Neural progenitor cell (in vitro differentiated cells): ENCODE results near the gene TSPAN12. TPM values are rescaled to one million over a fixed set of nuclear protein-coding genes. Genes with fewer than 3 reads are reported as not detected.

Experiments used
- DNase-seq: peaks from one replicate; pipeline ENCODE4 v3.0.0-alpha.2; 2016; ENCODE audit warnings: low spot score
- H2AFZ ChIP-seq: fragments of 200-600 bp; sonication (generic); replicated peaks from 2 replicates; pipeline ENCODE4 v1.6.1; 2016; ENCODE audit warnings: antibody characterized with exemption
- H3F3A ChIP-seq: fragments of 200-600 bp; sonication (generic); 2 replicates; pipeline ENCODE4 v1.6.1; 2016; ENCODE audit warnings: antibody characterized with exemption, low read depth
- H3K27ac ChIP-seq: fragments of 200-600 bp; sonication (generic); 2 replicates; pipeline ENCODE4 v1.5.1; 2016; ENCODE audit warnings: mild to moderate bottlenecking
- H3K27me3 ChIP-seq: fragments of 200-600 bp; sonication (generic); 2 replicates; pipeline ENCODE4 v1.6.1; 2016; ENCODE audit warnings: mild to moderate bottlenecking, moderate library complexity
- H3K36me3 ChIP-seq: fragments of 200-600 bp; sonication (generic); 2 replicates; pipeline ENCODE4 v1.5.1; 2016
- H3K4me1 ChIP-seq: fragments of 200-600 bp; sonication (generic); 2 replicates; pipeline ENCODE4 v1.6.1; 2016; ENCODE audit warnings: mixed run types
- H3K4me2 ChIP-seq: fragments of 200-600 bp; sonication (generic); 2 replicates; pipeline ENCODE4 v1.6.1; 2016
- H3K4me3 ChIP-seq: fragments of 200-600 bp; sonication (generic); 2 replicates; pipeline ENCODE4 v1.5.1; 2016
- H3K79me2 ChIP-seq: fragments of 200-600 bp; sonication (generic); 2 replicates; pipeline ENCODE4 v1.6.1; 2016; ENCODE audit warnings: low read depth
- H3K9ac ChIP-seq: fragments of 200-600 bp; sonication (generic); 2 replicates; pipeline ENCODE4 v1.6.1; 2016
- H3K9me3 ChIP-seq: fragments of 200-600 bp; sonication (generic); 2 replicates; pipeline ENCODE4 v1.5.1; 2016; ENCODE audit warnings: low read depth
- H4K20me1 ChIP-seq: fragments of 200-600 bp; sonication (generic); 2 replicates; pipeline ENCODE4 v1.6.1; 2016; ENCODE audit warnings: low read depth
- H3K27ac Mint-ChIP-seq: 3 replicates; pipeline ENCODE4 v1.8.0; 2021; ENCODE audit warnings: mixed read lengths
- H3K27me3 Mint-ChIP-seq: 2 replicates; pipeline ENCODE4 v1.8.0; 2022; ENCODE audit warnings: low read depth, mild to moderate bottlenecking, inconsistent platforms, moderate library complexity, mixed read lengths; ENCODE audit not compliant: insufficient read depth
- H3K36me3 Mint-ChIP-seq: 3 replicates; pipeline ENCODE4 v1.8.0; 2021; ENCODE audit warnings: mixed read lengths
- H3K4me1 Mint-ChIP-seq: 3 replicates; pipeline ENCODE4 v1.8.0; 2021; ENCODE audit warnings: mixed read lengths
- H3K4me3 Mint-ChIP-seq: 3 replicates; pipeline ENCODE4 v1.8.0; 2021; ENCODE audit warnings: mild to moderate bottlenecking, moderate library complexity, mixed read lengths
- H3K9me3 Mint-ChIP-seq: 3 replicates; pipeline ENCODE4 v1.8.0; 2020; ENCODE audit warnings: mixed read lengths
- CTCF ChIP-seq: fragments of 200-600 bp; sonication (generic); IDR thresholded peaks from 2 replicates; pipeline ENCODE4 v1.5.1; 2017; ENCODE audit warnings: antibody characterized with exemption, mild to moderate bottlenecking
- EZH2 ChIP-seq: fragments of 200-600 bp; sonication (generic); IDR thresholded peaks from 2 replicates; pipeline ENCODE4 v1.6.1; 2017; ENCODE audit warnings: antibody characterized with exemption, mild to moderate bottlenecking, moderate library complexity
- EZH2phosphoT487 ChIP-seq: fragments of 200-600 bp; sonication (generic); IDR thresholded peaks from 2 replicates; pipeline ENCODE4 v1.6.1; 2017; ENCODE audit warnings: antibody characterized with exemption
- total RNA-seq: library from RNA; depleted of rRNA; stranded (reverse); fragments of >200 nt; gene quantifications from 2 replicates; pipeline ENCODE4 v1.2.3, GENCODE V29; 2015; ENCODE audit warnings: low replicate concordance

The TSPAN12 gene
- total RNA-seq, 1 donor from 2014 or later = 26.7 TPM

- DNase-seq = no peak
- H3K27me3 ChIP-seq = no peaks in the 10 kb centered on the region
- Mint-ChIP-seq H3K4me3 (no peak overlapping the region), H3K27ac (no peak overlapping the region), H3K27me3 (peaks cover 2% of the 10 kb centered on the region), H3K36me3 (no peaks in the 10 kb centered on the region), H3K4me1 (no peaks in the 10 kb centered on the region), H3K9me3 (no peaks in the 10 kb centered on the region)
- H3K79me2 ChIP-seq = no peaks in the 10 kb centered on the region
- H3K4me3 ChIP-seq = no peak overlapping the region
- H3K4me2 ChIP-seq = no peak overlapping the region
- peak overlapping the region; percentile 29 for H2AFZ ChIP-seq
- H3F3A ChIP-seq = no peaks in the 10 kb centered on the region
- H3K4me1 ChIP-seq = no peaks in the 10 kb centered on the region
- H3K9me3 ChIP-seq = no peaks in the 10 kb centered on the region
- no peaks in the 10 kb centered on the region for H3K36me3 ChIP-seq
- no peaks in the 10 kb centered on the region for H4K20me1 ChIP-seq
- TF ChIP-seq EZH2phosphoT487 = no peak
- TF ChIP-seq EZH2 = no peak
- H3K9ac ChIP-seq = no peak overlapping the region
- no peak overlapping the region for H3K27ac ChIP-seq
Measured at GRCh38 chr7:120760050-120760449, 97.9 kb downstream of the TSPAN12 start.

- Histone ChIP-seq H3K4me2 (peak overlapping the region; percentile 78), H3K9me3 (no peaks in the 10 kb centered on the region), H3K9ac (no peak overlapping the region), H3K27ac (no peak overlapping the region), H3K36me3 (no peaks in the 10 kb centered on the region), H4K20me1 (no peaks in the 10 kb centered on the region), H3K27me3 (no peaks in the 10 kb centered on the region), H3K79me2 (no peaks in the 10 kb centered on the region), H3K4me3 (no peak overlapping the region), H2AFZ (peak overlapping the region; percentile 63), H3K4me1 (peaks cover 56% of the 10 kb centered on the region), H3F3A (peaks cover 12% of the 10 kb centered on the region)
- Mint-ChIP-seq H3K4me3 (no peak overlapping the region), H3K27ac (peak overlapping the region; percentile 25), H3K36me3 (no peaks in the 10 kb centered on the region), H3K27me3 (no peaks in the 10 kb centered on the region), H3K9me3 (no peaks in the 10 kb centered on the region), H3K4me1 (peaks cover 31% of the 10 kb centered on the region)
- TF ChIP-seq EZH2 (no peak), CTCF (no peak), EZH2phosphoT487 (no peak)
- no peak for DNase-seq
Measured at GRCh38 chr7:120743128-120743527, 114.8 kb downstream of the TSPAN12 start.

GRCh38 chr7:120742372-120742771 lies 115.6 kb downstream of the TSPAN12 start:
- H3K36me3 Mint-ChIP-seq = no peaks in the 10 kb centered on the region
- Histone ChIP-seq H3K4me2 (peak overlapping the region; percentile 78), H3K79me2 (no peaks in the 10 kb centered on the region), H2AFZ (peak overlapping the region; percentile 37), H3K27ac (peak overlapping the region; percentile 68), H3K27me3 (no peaks in the 10 kb centered on the region), H3K36me3 (no peaks in the 10 kb centered on the region), H3K4me1 (peaks cover 57% of the 10 kb centered on the region), H3K9me3 (no peaks in the 10 kb centered on the region), H3F3A (peaks cover 12% of the 10 kb centered on the region), H3K4me3 (peak overlapping the region; percentile 27), H4K20me1 (no peaks in the 10 kb centered on the region), H3K9ac (no peak overlapping the region)
- peak overlapping the region; percentile 47 for H3K27ac Mint-ChIP-seq
- DNase-seq = peak; percentile 83
- TF ChIP-seq EZH2phosphoT487 (no peak), CTCF (no peak), EZH2 (no peak)
- no peaks in the 10 kb centered on the region for H3K9me3 Mint-ChIP-seq
- no peaks in the 10 kb centered on the region for H3K27me3 Mint-ChIP-seq
- H3K4me3 Mint-ChIP-seq = peak overlapping the region; percentile 34
- peaks cover 31% of the 10 kb centered on the region for H3K4me1 Mint-ChIP-seq

- H4K20me1 ChIP-seq = no peaks in the 10 kb centered on the region
- no peak for DNase-seq
- no peaks in the 10 kb centered on the region for H3K9me3 ChIP-seq
- Mint-ChIP-seq H3K27ac (peak overlapping the region; percentile 47), H3K36me3 (no peaks in the 10 kb centered on the region), H3K9me3 (no peaks in the 10 kb centered on the region), H3K27me3 (no peaks in the 10 kb centered on the region), H3K4me1 (peaks cover 31% of the 10 kb centered on the region), H3K4me3 (no peak overlapping the region)
- H3K27me3 ChIP-seq = no peaks in the 10 kb centered on the region
- no peak overlapping the region for H2AFZ ChIP-seq
- no peaks in the 10 kb centered on the region for H3K79me2 ChIP-seq
- no peak overlapping the region for H3K9ac ChIP-seq
- no peak for TF ChIP-seq EZH2
- TF ChIP-seq EZH2phosphoT487 = no peak
- TF ChIP-seq CTCF = no peak
- peak overlapping the region; percentile 78 for H3K4me2 ChIP-seq
- H3K36me3 ChIP-seq = no peaks in the 10 kb centered on the region
- no peak overlapping the region for H3K27ac ChIP-seq
- H3K4me3 ChIP-seq = peak overlapping the region; percentile 27
- H3K4me1 ChIP-seq = peaks cover 57% of the 10 kb centered on the region
- H3F3A ChIP-seq = peaks cover 12% of the 10 kb centered on the region
Measured at GRCh38 chr7:120741371-120742042, 116.4 kb downstream of the TSPAN12 start.
